NCI-H446 treated with DMSO at 0.1 percent for 48 hours (cell line): Measurements from ENCODE around the gene RNASE3.
"Not testable (repeated sequence)": the region's sequence is repeated elsewhere in the genome, so short reads cannot be mapped to it uniquely, and the experiment has no call there.

Experiments
- DNase-seq: peaks from one replicate; lab custom pipeline; 2025; lab: John Stamatoyannopoulos, UW

RNASE3 gene

GRCh38 chr14:20919038-20919756 lies 28.0 kb downstream of the RNASE3 start:
- not testable (repeated sequence) for DNase-seq

- not testable (repeated sequence) for DNase-seq
These were observed 32.6 kb downstream of the RNASE3 start for GRCh38 chr14:20923766-20924297.

- no peak for DNase-seq
These were observed 43.1 kb downstream of the RNASE3 start for GRCh38 chr14:20934148-20934762.

- DNase-seq, result no peak
These were observed 44.3 kb downstream of the RNASE3 start for GRCh38 chr14:20935303-20935984.
